GM12878 (cell line): ENCODE measurements around the gene MYMX. TPM values are rescaled to one million over a fixed set of nuclear protein-coding genes. Genes with fewer than 3 reads are reported as not detected.
A peak's percentile ranks its signal among the peaks of the same experiment; 100 is the strongest.

Experiments used
- ATAC-seq: fragments of 200-7000 bp; cut with Tn5 transposase; 3 replicates; pipeline ENCODE4 v1.9.1; 2020; ENCODE audit warnings: mild to moderate bottlenecking, moderate library complexity
- BruUV-seq: library from RNA; stranded (reverse); fragments of 400-500 nt; replicated peaks from 2 replicates; lab custom pipeline; 2021; lab: Mats Ljungman, UMichigan
- CTCF ChIA-PET: fragments of 300-600 bp; sonication (Branson Sonifier 250); formaldehyde crosslinking; extraction: SDS; loops from one replicate; lab custom pipeline; 2021; ENCODE audit warnings: inconsistent platforms; lab: Yijun Ruan, JAX
- POLR2A ChIA-PET: fragments of 350-600 bp; formaldehyde crosslinking; extraction: SDS; loops from one replicate; lab custom pipeline; 2021; ENCODE audit warnings: inconsistent platforms; lab: Charles Lee
- RAD21 ChIA-PET: fragments of 300-600 bp; sonication (Branson Sonifier 250); formaldehyde crosslinking; loops from one replicate; lab custom pipeline; 2023; ENCODE audit warnings: antibody characterized with exemption; ENCODE audit not compliant: unreplicated experiment; lab: Charles Lee
- SMC1A ChIA-PET: fragments of 300-600 bp; sonication (Branson Sonifier 250); formaldehyde crosslinking; loops from one replicate; lab custom pipeline; 2023; ENCODE audit not compliant: unreplicated experiment, uncharacterized antibody; lab: Charles Lee
- DNase-seq: peaks from one replicate; pipeline ENCODE4 v3.0.0-alpha.2; 2011; ENCODE audit warnings: low read depth, low spot score
- FAIRE-seq: peaks from 3 replicates; lab custom pipeline; 2011; peaks lifted over from hg19 to GRCh38; lab: Jason Lieb, UNC
- H2AFZ ChIP-seq: 2 replicates; pipeline ENCODE4 v1.6.0; 2011; ENCODE audit warnings: low read depth, low read length, control low read depth; ENCODE audit not compliant: control insufficient read depth
- H3K27ac ChIP-seq: 2 replicates; pipeline ENCODE4 v1.5.1; 2011; ENCODE audit warnings: control low read depth; ENCODE audit not compliant: control insufficient read depth, insufficient read depth
- H3K27me3 ChIP-seq, 2 experiments: replicated peaks in 1 of 2; 2 replicates each; pipeline versions ENCODE4 v1.6.0 to v1.6.1; 2011; ENCODE audit warnings: low read length in 1 of 2; ENCODE audit not compliant: control insufficient read depth in 2 of 2, insufficient read depth in 2 of 2
- H3K36me3 ChIP-seq, 2 experiments: 2 replicates each; pipeline ENCODE4 v1.5.1; 2011; ENCODE audit warnings: low read length in 1 of 2; ENCODE audit not compliant: control insufficient read depth in 2 of 2, insufficient read depth in 2 of 2
- H3K4me1 ChIP-seq: 2 replicates; pipeline ENCODE4 v1.6.1; 2011; ENCODE audit warnings: mild to moderate bottlenecking, low read length, moderate library complexity, mixed read lengths; ENCODE audit not compliant: control insufficient read depth, insufficient read depth
- H3K4me2 ChIP-seq: 2 replicates; pipeline ENCODE4 v1.6.0; 2011; ENCODE audit warnings: control low read depth; ENCODE audit not compliant: control insufficient read depth, insufficient read depth
- H3K4me3 ChIP-seq: fragments of 200-600 bp; sonication (generic); 2 replicates; pipeline ENCODE4 v1.5.1; 2016
- H3K79me2 ChIP-seq: 2 replicates; pipeline ENCODE4 v1.6.0; 2011; ENCODE audit warnings: low read length; ENCODE audit not compliant: control insufficient read depth, insufficient read depth
- H3K9ac ChIP-seq: 2 replicates; pipeline ENCODE4 v1.8.0; 2011; ENCODE audit warnings: low read length, control low read depth, mixed read lengths; ENCODE audit not compliant: control insufficient read depth, insufficient read depth
- H3K9me3 ChIP-seq: replicated peaks from 3 replicates; pipeline ENCODE4 v1.5.1; 2011; ENCODE audit warnings: mild to moderate bottlenecking, low read length; ENCODE audit not compliant: control insufficient read depth, insufficient read depth
- H4K20me1 ChIP-seq: 2 replicates; pipeline ENCODE4 v1.6.0; 2011; ENCODE audit not compliant: control insufficient read depth, insufficient read depth
- BACH1 ChIP-seq: fragments of 450-650 bp; IDR thresholded peaks from 2 replicates; pipeline ENCODE4 v1.6.1; 2017; ENCODE audit warnings: mild to moderate bottlenecking, borderline replicate concordance
- BCL11A ChIP-seq: IDR thresholded peaks from 2 replicates; pipeline ENCODE4 v1.6.1; 2011; ENCODE audit warnings: low read depth, low read length
- BHLHE40 ChIP-seq, 2 experiments: fragments of 450-650 bp in 1 of 2; IDR thresholded peaks; 2 replicates each; pipeline ENCODE4 v1.6.1; 2011 to 2017; ENCODE audit warnings: low read depth in 2 of 2, borderline replicate concordance in 1 of 2, improper control_type of control experiment in 1 of 2, low read length in 1 of 2, mild to moderate bottlenecking in 1 of 2
- CBFB ChIP-seq: IDR thresholded peaks from 2 replicates; pipeline ENCODE4 v1.6.1; 2016; ENCODE audit warnings: antibody characterized with exemption, low read depth
- GATAD2B ChIP-seq: fragments of 450-650 bp; conservative IDR thresholded peaks from 2 replicates; pipeline ENCODE4 v1.6.1; 2017; ENCODE audit warnings: low read depth, mild to moderate bottlenecking, moderate library complexity
- IKZF2 ChIP-seq, 2 experiments: fragments of 450-650 bp; IDR thresholded peaks; 2 replicates each; pipeline ENCODE4 v1.6.1; 2017; ENCODE audit warnings: mild to moderate bottlenecking in 2 of 2, moderate library complexity in 2 of 2
- IRF3 ChIP-seq: fragments of 450-650 bp; IDR thresholded peaks from 2 replicates; pipeline ENCODE4 v1.6.1; 2014; ENCODE audit warnings: mild to moderate bottlenecking
- KDM1A ChIP-seq: fragments of 200-600 bp; sonication (generic); IDR thresholded peaks from 2 replicates; pipeline ENCODE4 v1.6.1; 2016; ENCODE audit warnings: borderline replicate concordance
- NFYB ChIP-seq: IDR thresholded peaks from 2 replicates; pipeline ENCODE4 v1.6.1; 2011; ENCODE audit warnings: low read depth, mild to moderate bottlenecking, low read length, improper control_type of control experiment, moderate library complexity; ENCODE audit not compliant: insufficient read depth
- PAX5 ChIP-seq: IDR thresholded peaks from 2 replicates; pipeline ENCODE4 v1.6.1; 2011; ENCODE audit warnings: low read depth, low read length, borderline replicate concordance
- POLR2AphosphoS2 ChIP-seq: IDR thresholded peaks from 2 replicates; pipeline ENCODE4 v1.6.1; 2011; ENCODE audit warnings: low read depth, mild to moderate bottlenecking, low read length, improper control_type of control experiment, moderate library complexity
- RBBP5 ChIP-seq: fragments of 200-600 bp; sonication (generic); conservative IDR thresholded peaks from 2 replicates; pipeline ENCODE4 v1.6.1; 2016
- SIX5 ChIP-seq: IDR thresholded peaks from 2 replicates; pipeline ENCODE4 v1.6.1; 2011; ENCODE audit warnings: mild to moderate bottlenecking, low read depth, low read length, moderate library complexity; ENCODE audit not compliant: severe bottlenecking
- SKIL ChIP-seq: fragments of 450-650 bp; IDR thresholded peaks from 2 replicates; pipeline ENCODE4 v1.6.1; 2017; ENCODE audit warnings: mild to moderate bottlenecking, low read depth, inconsistent platforms; ENCODE audit not compliant: poor library complexity, severe bottlenecking
- SMAD1 ChIP-seq: fragments of 450-650 bp; IDR thresholded peaks from 2 replicates; pipeline ENCODE4 v1.6.1; 2018; ENCODE audit warnings: mild to moderate bottlenecking, low read depth; ENCODE audit not compliant: partially characterized antibody
- TCF3 ChIP-seq: IDR thresholded peaks from 2 replicates; pipeline ENCODE4 v1.6.1; 2012; ENCODE audit warnings: low read depth, mild to moderate bottlenecking, low read length, borderline replicate concordance; ENCODE audit not compliant: insufficient read depth
- YY1 ChIP-seq: IDR thresholded peaks from 2 replicates; pipeline ENCODE4 v1.6.1; 2011; ENCODE audit warnings: low read depth, mild to moderate bottlenecking, low read length
- WGBS: methylation state at CpG from one replicate; pipeline ENCODE4 v1.1.6; 2016; ENCODE audit warnings: low lambda C conversion rate; ENCODE audit not compliant: insufficient replicate concordance, insufficient coverage; ENCODE audit errors: missing lambda C conversion rate; 5-methylcytosine and 5-hydroxymethylcytosine counted together
- in situ Hi-C: fragments of 300-500 bp; cut with MboI; formaldehyde crosslinking; loops from 9 replicates; pipeline ENCODE4 v1.14.3; 2018; ENCODE audit warnings: mixed read lengths
- intact Hi-C: fragments of 100-400 bp; cut with micrococcal nuclease; formaldehyde crosslinking; loops from one replicate; pipeline ENCODE4 v1.14.2; 2022; ENCODE audit not compliant: unreplicated experiment
- polyA plus RNA-seq, 11 experiments: library from polyadenylated mRNA; depleted of rRNA in 4 of 11; unstranded in 6 of 11; stranded (reverse) in 5 of 11; fragments of >200 nt; fragmentation: Nextera tagmentation in 4 of 11; fragmentation: Illumina TruSeq in 1 of 11; extraction: Ambion mirVana in 4 of 11; extraction: Trizol in 1 of 11; gene quantifications; 1 replicate in 1 of 11; 2 replicates in 10 of 11; pipeline versions ENCODE4 v1.2.1 to v1.2.3, GENCODE V29; 2011 to 2016; ENCODE audit warnings: inconsistent platforms in 2 of 11, missing spikeins in 2 of 11, low read depth in 1 of 11
- total RNA-seq, 4 experiments: library from RNA; depleted of rRNA in 3 of 4; stranded (reverse); fragments of >200 nt in 3 of 4; fragmentation: Illumina TruSeq in 1 of 4; extraction: Trizol in 1 of 4; gene quantifications; 2 replicates each; pipeline versions ENCODE4 v1.2.1 to v1.2.3, GENCODE V29; 2013 to 2021

Gene MYMX
- total and polyA plus RNA-seq, 10 of the 15 experiments (the other 5 are each of a cell fraction or from before 2014, with no cell fraction given), result not detected

- TF ChIP-seq CBFB (no peak), BACH1 (peak; percentile 20), POLR2AphosphoS2 (no peak; the same call in 1 of the 2 replicates), TCF3 (peak; percentile 79; the same call in 1 of the 2 replicates), BHLHE40 (IDR thresholded peaks at IDR 0.05; ENCODE audit: borderline replicate concordance in 1 of 2, low read depth in 2 of 2, low read length in 1 of 2) (peak; percentile 87 to 93), SMAD1 (peak; percentile 32)
These were observed 47.7 kb downstream of the MYMX start (continued) for GRCh38 chr6:44264154-44265006.

- ATAC-seq (peak; percentile 48), DNase-seq (no peak), FAIRE-seq (no peak)
- intact Hi-C loops (loop anchor here (2.0 kb wide), 1 partner anchor 48 kb away; the partner anchor contains the start of gene AARS2), in situ Hi-C loops (loop anchor here (5.0 kb wide), 1 partner anchor 72 kb away; no protein-coding TSS in a partner anchor)
- Histone ChIP-seq H3K27ac (peak within 1 kb of the TSS; percentile 99), H4K20me1 (no peaks in the 10 kb centered on the region), H3K4me1 (peaks cover 48% of the 10 kb centered on the region), H3K36me3 (peaks cover 2 to 4% of the 10 kb centered on the region in 2 experiments; a peak in 3 of 4 replicates), H3K9me3 (no peaks in the 10 kb centered on the region), H3K4me2 (peak within 1 kb of the TSS; percentile 99), H3K79me2 (peaks cover 53% of the 10 kb centered on the region), H2AFZ (peak within 1 kb of the TSS; percentile 46), H3K4me3 (peak within 1 kb of the TSS; percentile 98), H3K27me3 (peaks cover 0 to 2% of the 10 kb centered on the region in 2 experiments; a peak in 1 of 4 replicates), H3K9ac (peak within 1 kb of the TSS; percentile 90)
- ChIA-PET CTCF (interaction anchor here (0.6 to 6.3 kb wide), 19 partner anchors 10 to 604 kb away, joined by 3 to 163 read pairs (median 6); partner anchors contain the start of genes AARS2 and HSP90AB1), RAD21 (interaction anchor here (1.6 to 3.2 kb wide), 3 partner anchors 9 to 92 kb away, joined by 3 to 20 read pairs (median 6); partner anchors contain the start of gene HSP90AB1), POLR2A (interaction anchor here (0.7 to 10.7 kb wide), 9 partner anchors 10 to 265 kb away, joined by 3 to 131 read pairs (median 4); partner anchors contain the start of gene HSP90AB1), SMC1A (interaction anchor here (0.7 to 1.5 kb wide), 3 partner anchors 10 to 92 kb away, joined by 3 to 7 read pairs (median 6); no protein-coding TSS in a partner anchor)
- WGBS, result under 1% methylated on average over 45 of the region's 72 CpGs
- no TSS peak for BruUV-seq
- TF ChIP-seq KDM1A (no peak), PAX5 (peak; percentile 77; the same call in 1 of the 2 replicates), IKZF2 (IDR thresholded peaks at IDR 0.05) (peak in 1 of 2 experiments; percentile 20; a peak in 1 of 4 replicates), YY1 (0 out of 2 replicates have a peak, but pooled peaks have one; percentile 33), SKIL (no peak), IRF3 (no peak), NFYB (no peak), GATAD2B (peak; percentile 97), SIX5 (no peak), RBBP5 (no peak), BCL11A (no peak)
These were observed 48.4 kb downstream of the MYMX start, which contains the start of gene NFKBIE for GRCh38 chr6:44265007-44265721. Gene NFKBIE (minus strand): TSS chr6:44265551. CDS start chr6:44265346, 205 bp downstream.
